ENCODE measurements around the gene PTP4A2.
"Not testable (repeated sequence)": the region's sequence is repeated elsewhere in the genome, so short reads cannot be mapped to it uniquely, and the experiment has no call there.

Gene PTP4A2

GRCh38 chr1:31902510-31902860, 35.7 kb downstream of the PTP4A2 start:
- TF ChIP-seq CTCF (IDR thresholded peaks at IDR 0.05; ENCODE audit: unreplicated experiment in 3 of 3): no peak
- no peaks in the 10 kb centered on the region for H3K4me1 Mint-ChIP-seq
- H3K27me3 Mint-ChIP-seq (ENCODE audit: low read depth): no peaks in the 10 kb centered on the region
- peaks cover 5% of the 10 kb centered on the region for H3K9me3 Mint-ChIP-seq
- H3K36me3 Mint-ChIP-seq (ENCODE audit: low read depth): peaks cover 29% of the 10 kb centered on the region
- H3K4me3 Mint-ChIP-seq: no peak overlapping the region
- no peak overlapping the region for H3K27ac Mint-ChIP-seq

GRCh38 chr1:31901838-31902509, 36.2 kb downstream of the PTP4A2 start:
- no peaks in the 10 kb centered on the region for H3K4me1 Mint-ChIP-seq
- peaks cover 24% of the 10 kb centered on the region for H3K36me3 Mint-ChIP-seq (ENCODE audit: low read depth)
- TF ChIP-seq CTCF (IDR thresholded peaks at IDR 0.05; ENCODE audit: unreplicated experiment in 3 of 3): no peak
- no peak overlapping the region for H3K27ac Mint-ChIP-seq
- peaks cover 5% of the 10 kb centered on the region for H3K9me3 Mint-ChIP-seq
- H3K4me3 Mint-ChIP-seq: no peak overlapping the region
- no peaks in the 10 kb centered on the region for H3K27me3 Mint-ChIP-seq (ENCODE audit: low read depth)

- Mint-ChIP-seq H3K4me1 (no peaks in the 10 kb centered on the region), H3K9me3 (peaks cover 7% of the 10 kb centered on the region), H3K36me3 (ENCODE audit: low read depth) (peaks cover 14% of the 10 kb centered on the region), H3K27me3 (ENCODE audit: low read depth) (no peaks in the 10 kb centered on the region), H3K27ac (no peak overlapping the region), H3K4me3 (no peak overlapping the region)
- no peak for TF ChIP-seq CTCF (IDR thresholded peaks at IDR 0.05; ENCODE audit: unreplicated experiment in 3 of 3)
These were observed 37.4 kb downstream of the PTP4A2 start for GRCh38 chr1:31900790-31901189.

- peaks cover 18% of the 10 kb centered on the region for H3K9me3 Mint-ChIP-seq
- no peak overlapping the region for H3K4me3 Mint-ChIP-seq
- no peak overlapping the region for H3K27ac Mint-ChIP-seq
- H3K36me3 Mint-ChIP-seq (ENCODE audit: low read depth): no peaks in the 10 kb centered on the region
- TF ChIP-seq CTCF (IDR thresholded peaks at IDR 0.05; ENCODE audit: unreplicated experiment in 3 of 3): no peak
- H3K27me3 Mint-ChIP-seq (ENCODE audit: low read depth): no peaks in the 10 kb centered on the region
- H3K4me1 Mint-ChIP-seq: no peaks in the 10 kb centered on the region
These were observed 40.6 kb downstream of the PTP4A2 start for GRCh38 chr1:31897526-31898100.

- not testable (repeated sequence) for H3K27ac Mint-ChIP-seq; H3K27me3 Mint-ChIP-seq (ENCODE audit: low read depth); H3K36me3 Mint-ChIP-seq (ENCODE audit: low read depth); H3K4me1 Mint-ChIP-seq; H3K4me3 Mint-ChIP-seq
- H3K9me3 Mint-ChIP-seq: peaks cover 13% of the 10 kb centered on the region
These were observed 42.5 kb downstream of the PTP4A2 start for GRCh38 chr1:31895474-31896198.

- no peaks in the 10 kb centered on the region for H3K36me3 Mint-ChIP-seq (ENCODE audit: low read depth)
- TF ChIP-seq CTCF (IDR thresholded peaks at IDR 0.05; ENCODE audit: unreplicated experiment in 3 of 3): no peak
- H3K27me3 Mint-ChIP-seq (ENCODE audit: low read depth): no peaks in the 10 kb centered on the region
- H3K9me3 Mint-ChIP-seq: peaks cover 10% of the 10 kb centered on the region
- no peaks in the 10 kb centered on the region for H3K4me1 Mint-ChIP-seq
- no peak overlapping the region for H3K4me3 Mint-ChIP-seq
- H3K27ac Mint-ChIP-seq: no peak overlapping the region
These were observed 46.9 kb downstream of the PTP4A2 start for GRCh38 chr1:31891280-31891679.
